GM06990 (cell line): ENCODE results near the gene PNMA6E.

Source experiments
- DNase-seq: peaks from one replicate; pipeline ENCODE4 v3.0.0-alpha.2; 2011; ENCODE audit not compliant: insufficient read length; ENCODE audit errors: extremely low read depth
- H3K27me3 ChIP-seq: replicated peaks from 2 replicates; pipeline ENCODE4 v1.6.0; 2011; ENCODE audit warnings: low read length; ENCODE audit not compliant: control insufficient read depth, insufficient read depth
- H3K36me3 ChIP-seq: 2 replicates; pipeline ENCODE4 v1.5.1; 2011; ENCODE audit warnings: low read length; ENCODE audit not compliant: control insufficient read depth, insufficient read depth
- H3K4me3 ChIP-seq: replicated peaks from 2 replicates; pipeline ENCODE4 v1.5.1; 2011; ENCODE audit warnings: low read depth, mild to moderate bottlenecking, control low read depth, low read length
- TF ChIP-seq, protein P1 (sequence below): IDR thresholded peaks from 2 replicates; pipeline ENCODE4 v1.5.1; 2011; ENCODE audit warnings: low read length, control low read depth, mild to moderate bottlenecking, inconsistent platforms; ENCODE audit not compliant: insufficient read depth, poor library complexity, severe bottlenecking

The PNMA6E gene

GRCh38 chrX:153440556-153441135, 39.5 kb upstream of the PNMA6E start:
- TF ChIP-seq, protein P1, sequence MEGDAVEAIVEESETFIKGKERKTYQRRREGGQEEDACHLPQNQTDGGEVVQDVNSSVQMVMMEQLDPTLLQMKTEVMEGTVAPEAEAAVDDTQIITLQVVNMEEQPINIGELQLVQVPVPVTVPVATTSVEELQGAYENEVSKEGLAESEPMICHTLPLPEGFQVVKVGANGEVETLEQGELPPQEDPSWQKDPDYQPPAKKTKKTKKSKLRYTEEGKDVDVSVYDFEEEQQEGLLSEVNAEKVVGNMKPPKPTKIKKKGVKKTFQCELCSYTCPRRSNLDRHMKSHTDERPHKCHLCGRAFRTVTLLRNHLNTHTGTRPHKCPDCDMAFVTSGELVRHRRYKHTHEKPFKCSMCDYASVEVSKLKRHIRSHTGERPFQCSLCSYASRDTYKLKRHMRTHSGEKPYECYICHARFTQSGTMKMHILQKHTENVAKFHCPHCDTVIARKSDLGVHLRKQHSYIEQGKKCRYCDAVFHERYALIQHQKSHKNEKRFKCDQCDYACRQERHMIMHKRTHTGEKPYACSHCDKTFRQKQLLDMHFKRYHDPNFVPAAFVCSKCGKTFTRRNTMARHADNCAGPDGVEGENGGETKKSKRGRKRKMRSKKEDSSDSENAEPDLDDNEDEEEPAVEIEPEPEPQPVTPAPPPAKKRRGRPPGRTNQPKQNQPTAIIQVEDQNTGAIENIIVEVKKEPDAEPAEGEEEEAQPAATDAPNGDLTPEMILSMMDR: no peak
- DNase-seq: no peak
- H3K36me3 ChIP-seq: no peaks in the 10 kb centered on the region
- no peaks in the 10 kb centered on the region for H3K27me3 ChIP-seq
- no peak overlapping the region for H3K4me3 ChIP-seq

- H3K27me3 ChIP-seq: no peaks in the 10 kb centered on the region
- no peak overlapping the region for H3K4me3 ChIP-seq
- H3K36me3 ChIP-seq: no peaks in the 10 kb centered on the region
- TF ChIP-seq, protein P1: no peak
- no peak for DNase-seq
These were observed 38.8 kb upstream of the PNMA6E start for GRCh38 chrX:153439977-153440376.

DNA sequence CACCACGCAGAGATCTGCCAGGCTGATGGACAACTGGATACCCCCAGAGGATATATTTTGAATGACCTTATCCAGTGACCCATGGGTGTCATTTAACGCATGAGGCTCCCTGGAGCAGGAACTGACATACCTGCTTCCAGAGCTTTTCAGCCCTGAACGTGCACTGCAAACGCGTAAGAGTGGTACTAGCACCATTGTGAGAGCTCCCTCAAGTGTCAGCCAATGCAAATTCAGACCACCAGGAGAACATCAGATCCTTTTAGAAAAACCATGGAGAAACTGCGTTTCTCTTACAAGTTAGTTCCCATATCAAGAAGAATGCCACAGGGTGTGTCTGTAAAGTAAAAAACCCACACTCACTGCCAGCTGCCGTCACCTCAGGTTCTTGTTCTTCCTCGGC, 37.4 kb upstream of the PNMA6E start:
- Histone ChIP-seq H3K36me3 (no peaks in the 10 kb centered on the region), H3K27me3 (no peaks in the 10 kb centered on the region), H3K4me3 (no peak overlapping the region)
- no peak for DNase-seq
- TF ChIP-seq, protein P1: peak; percentile 8

DNA sequence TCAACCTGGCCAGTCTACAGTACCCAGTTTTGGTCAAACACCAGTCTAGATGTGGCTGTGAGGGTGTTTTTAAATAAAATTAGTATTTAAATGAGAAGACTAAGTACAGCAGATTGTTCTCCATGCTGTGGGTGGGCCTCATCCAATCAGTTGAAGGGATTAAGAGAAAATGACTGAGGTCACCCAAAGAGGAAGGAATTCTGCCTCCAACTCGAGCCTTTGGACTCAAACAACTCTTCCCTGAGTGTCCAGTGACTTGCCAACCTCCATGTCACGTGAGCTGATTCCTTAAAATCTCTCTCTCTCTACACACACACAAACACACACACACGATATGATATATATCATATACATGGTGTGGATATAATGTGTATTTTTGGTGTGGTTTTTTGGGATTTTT, 34.7 kb upstream of the PNMA6E start:
- Histone ChIP-seq H3K4me3 (no peak overlapping the region), H3K27me3 (no peaks in the 10 kb centered on the region), H3K36me3 (no peaks in the 10 kb centered on the region)
- DNase-seq: no peak
- TF ChIP-seq, protein P1: no peak

- H3K27me3 ChIP-seq: no peaks in the 10 kb centered on the region
- DNase-seq: no peak
- no peaks in the 10 kb centered on the region for H3K36me3 ChIP-seq
- TF ChIP-seq, protein P1: no peak
- no peak overlapping the region for H3K4me3 ChIP-seq
These were observed 33.7 kb upstream of the PNMA6E start for GRCh38 chrX:153434801-153435200.

GRCh38 chrX:153433781-153434285, 32.7 kb upstream of the PNMA6E start:
- TF ChIP-seq, protein P1: no peak
- Histone ChIP-seq H3K27me3 (no peaks in the 10 kb centered on the region), H3K4me3 (no peak overlapping the region), H3K36me3 (no peaks in the 10 kb centered on the region)
- no peak for DNase-seq
